Ovary (tissue), 9 donors: ENCODE data around the gene SETBP1. TPM values are rescaled to one million over a fixed set of nuclear protein-coding genes. Genes with fewer than 3 reads are reported as not detected.
A peak's percentile ranks its signal among the peaks of the same experiment; 100 is the strongest.

Experiments used
- DNase-seq, 5 donors: peaks; one replicate each; pipeline ENCODE4 v3.0.0-alpha.2; 2019 to 2020
- H3K27ac ChIP-seq, 2 donors: fragments of 200-600 bp; one replicate each; pipeline versions ENCODE4 v1.5.1 to v1.8.0; 2019 to 2022
- H3K27me3 ChIP-seq: fragments of 200-600 bp; one replicate; pipeline ENCODE4 v1.8.0; 2022
- H3K36me3 ChIP-seq: fragments of 200-600 bp; sonication (generic); one replicate; pipeline ENCODE4 v1.5.1; 2019
- H3K4me1 ChIP-seq: one replicate; pipeline ENCODE4 v1.8.1; 2013; ENCODE audit warnings: mild to moderate bottlenecking, moderate library complexity; ENCODE audit not compliant: insufficient read depth
- H3K4me3 ChIP-seq: fragments of 200-600 bp; sonication (generic); one replicate; pipeline ENCODE4 v1.5.1; 2017
- H3K9me3 ChIP-seq, 2 donors: fragments of 200-600 bp in 1 of 2; sonication (generic) in 1 of 2; one replicate each; pipeline versions ENCODE4 v1.5.1 to v1.8.1; 2013 to 2019; ENCODE audit warnings: mild to moderate bottlenecking in 1 of 2, moderate library complexity in 1 of 2
- EP300 ChIP-seq: sonication (generic); formaldehyde crosslinking; IDR thresholded peaks from one replicate; pipeline ENCODE4 v1.6.1; 2017; ENCODE audit warnings: antibody characterized with exemption
- POLR2A ChIP-seq: fragments of 450-650 bp; IDR thresholded peaks from one replicate; pipeline ENCODE4 v1.6.1; 2017; ENCODE audit warnings: antibody characterized with exemption, mild to moderate bottlenecking, moderate library complexity
- WGBS, 3 donors: extraction: QIAGEN DNeasy Blood & Tissue Kit in 1 of 3; methylation state at CpG; one replicate each; pipeline versions ENCODE4 v1.1.5 to v1.1.7; 2013 to 2017; 5-methylcytosine and 5-hydroxymethylcytosine counted together
- intact Hi-C, 4 donors: fragments of 100-400 bp; cut with DNase I; formaldehyde crosslinking; loops; one replicate each; pipeline versions ENCODE4 v1.11.0 to v1.15.1; 2022 to 2023
- polyA plus RNA-seq, 2 donors: library from polyadenylated mRNA; stranded (reverse); fragments of 200-250 nt in 1 of 2; fragments of 350-450 nt in 1 of 2; fragmentation: Illumina TruSeq in 1 of 2; extraction: RNeasy Lipid Tissue Mini Kit (QIAGEN cat#74804) in 1 of 2; gene quantifications; one replicate each; pipeline ENCODE4 v1.2.3, GENCODE V29; 2013 to 2014
- total RNA-seq, 7 donors: library from RNA; depleted of rRNA in 2 of 7; stranded (reverse); fragments of >200 nt in 2 of 7; fragmentation: NEBNext Ultra II Directional in 3 of 7; extraction: Animal tissue kit (Norgen Biotek cat#: 25700) in 3 of 7; gene quantifications; one replicate each; pipeline versions ENCODE4 v1.1.0 to v1.2.4, GENCODE V29; 2016 to 2023
- TF ChIP-seq, protein P1 (sequence below), 3 donors: fragments of 450-650 bp in 2 of 3; fragments of 200-600 bp in 1 of 3; IDR thresholded peaks; one replicate each; pipeline versions ENCODE4 v1.5.1 to v1.8.0; 2016 to 2022; ENCODE audit warnings: antibody characterized with exemption in 3 of 3, mild to moderate bottlenecking in 1 of 3
- donor health status: DM: no; HTN: no; CAD: no; lungs with moderate emphysema.
- donor health status: DM: no; HTN: no; CAD: no.
- donor health status: Bipolar disorder and iron deficiency.
- donor health status: DM: yes; HTN: yes; CAD: no.
- donor health status: DM: no; HTN: no; CAD: no.
- donor health status: DM: yes; HTN: yes; CAD: no.

The SETBP1 gene
- total and polyA plus RNA-seq, 9 donors = 7.8 to 53.7 (median 28.4) TPM

DNA sequence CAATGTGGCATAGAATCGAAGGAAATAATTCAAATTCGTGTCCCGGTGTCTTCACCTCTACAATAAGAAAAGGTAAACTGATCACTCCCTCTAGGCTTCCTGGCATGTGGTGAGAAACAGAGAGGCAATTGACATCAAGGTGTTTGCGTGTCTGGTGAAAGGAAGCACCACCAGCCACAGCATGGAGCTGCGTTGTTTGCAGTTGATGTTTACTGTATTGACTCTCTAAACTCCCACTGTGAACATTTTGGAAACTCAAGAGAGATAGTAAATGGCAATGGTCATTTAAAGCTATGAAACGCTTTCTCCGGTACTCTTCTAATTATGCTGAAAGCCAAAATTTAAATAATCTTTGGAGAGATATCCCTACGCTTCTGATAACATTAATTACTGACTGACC is 82.6 kb downstream of the SETBP1 start:
- peaks cover 10% of the 10 kb centered on the region for H3K4me1 ChIP-seq
- H3K27me3 ChIP-seq = no peaks in the 10 kb centered on the region
- TF ChIP-seq POLR2A (no peak), EP300 (no peak)
- TF ChIP-seq, protein P1, sequence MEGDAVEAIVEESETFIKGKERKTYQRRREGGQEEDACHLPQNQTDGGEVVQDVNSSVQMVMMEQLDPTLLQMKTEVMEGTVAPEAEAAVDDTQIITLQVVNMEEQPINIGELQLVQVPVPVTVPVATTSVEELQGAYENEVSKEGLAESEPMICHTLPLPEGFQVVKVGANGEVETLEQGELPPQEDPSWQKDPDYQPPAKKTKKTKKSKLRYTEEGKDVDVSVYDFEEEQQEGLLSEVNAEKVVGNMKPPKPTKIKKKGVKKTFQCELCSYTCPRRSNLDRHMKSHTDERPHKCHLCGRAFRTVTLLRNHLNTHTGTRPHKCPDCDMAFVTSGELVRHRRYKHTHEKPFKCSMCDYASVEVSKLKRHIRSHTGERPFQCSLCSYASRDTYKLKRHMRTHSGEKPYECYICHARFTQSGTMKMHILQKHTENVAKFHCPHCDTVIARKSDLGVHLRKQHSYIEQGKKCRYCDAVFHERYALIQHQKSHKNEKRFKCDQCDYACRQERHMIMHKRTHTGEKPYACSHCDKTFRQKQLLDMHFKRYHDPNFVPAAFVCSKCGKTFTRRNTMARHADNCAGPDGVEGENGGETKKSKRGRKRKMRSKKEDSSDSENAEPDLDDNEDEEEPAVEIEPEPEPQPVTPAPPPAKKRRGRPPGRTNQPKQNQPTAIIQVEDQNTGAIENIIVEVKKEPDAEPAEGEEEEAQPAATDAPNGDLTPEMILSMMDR (IDR thresholded peaks at IDR 0.05) = no peak
- H3K27ac ChIP-seq = no peak overlapping the region
- DNase-seq = no peak
- H3K36me3 ChIP-seq = no peaks in the 10 kb centered on the region
- 94 to 96% (median 96%) methylated on average over 8 of the region's 8 CpGs for whole genome bisulfite sequencing, 3 donors
- no peaks in the 10 kb centered on the region for H3K9me3 ChIP-seq
- intact Hi-C loops = no loop called here
- H3K4me3 ChIP-seq = no peak overlapping the region

GRCh38 chr18:44764863-44765262 is 84.2 kb downstream of the SETBP1 start:
- intact Hi-C loops = loop anchor here in 1 of 4 donors (2.0 kb wide), 1 partner anchor 18 kb away; no protein-coding TSS in a partner anchor
- WGBS, 3 donors = 52 to 85% (median 83%) methylated on average over 3 of the region's 3 CpGs
- no peaks in the 10 kb centered on the region for H3K9me3 ChIP-seq
- no peaks in the 10 kb centered on the region for H3K36me3 ChIP-seq
- H3K4me3 ChIP-seq = no peak overlapping the region
- no peak for DNase-seq
- no peak for TF ChIP-seq EP300
- TF ChIP-seq, protein P1 (IDR thresholded peaks at IDR 0.05) = no peak
- no peak for TF ChIP-seq POLR2A
- peak overlapping the region in 1 of 2 donors; percentile 32 for H3K27ac ChIP-seq
- no peaks in the 10 kb centered on the region for H3K27me3 ChIP-seq
- peaks cover 12% of the 10 kb centered on the region for H3K4me1 ChIP-seq

DNA sequence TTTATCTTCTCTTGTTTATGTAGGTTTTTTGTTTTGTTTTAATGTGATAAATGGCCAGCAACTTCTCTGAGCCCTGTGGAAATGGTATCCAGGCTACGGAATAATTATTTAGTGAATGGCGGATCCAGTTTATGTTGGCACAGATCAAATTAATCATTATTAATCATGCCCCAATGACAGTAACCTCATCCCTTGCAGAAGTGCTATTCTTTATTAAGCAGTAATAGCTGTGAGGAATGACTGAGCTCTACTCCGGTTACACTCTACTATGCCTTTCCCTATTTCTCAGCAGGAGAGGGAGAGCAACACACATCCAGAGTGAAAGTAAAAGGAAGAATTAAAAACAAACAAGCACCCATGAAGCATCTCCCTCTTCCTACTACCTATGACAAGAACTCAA is 84.8 kb downstream of the SETBP1 start:
- Histone ChIP-seq H3K9me3 (no peaks in the 10 kb centered on the region), H3K4me1 (peaks cover 14% of the 10 kb centered on the region), H3K27me3 (no peaks in the 10 kb centered on the region), H3K36me3 (no peaks in the 10 kb centered on the region), H3K4me3 (no peak overlapping the region), H3K27ac (peak overlapping the region in 1 of 2 donors; percentile 32)
- intact Hi-C loops = loop anchor here in 1 of 4 donors (2.0 kb wide), 1 partner anchor 19 kb away; no protein-coding TSS in a partner anchor
- WGBS, 3 donors = 10 to 43% (median 32%) methylated on average over 3 of the region's 3 CpGs
- DNase-seq = no peak
- TF ChIP-seq POLR2A (no peak), EP300 (no peak)
- TF ChIP-seq, protein P1 (IDR thresholded peaks at IDR 0.05) = no peak

GRCh38 chr18:44766450-44766849 is 85.8 kb downstream of the SETBP1 start:
- TF ChIP-seq, protein P1 (IDR thresholded peaks at IDR 0.05) = no peak
- TF ChIP-seq EP300 = no peak
- TF ChIP-seq POLR2A = no peak
- no peak overlapping the region for H3K4me3 ChIP-seq
- intact Hi-C loops = no loop called here
- H3K4me1 ChIP-seq = peaks cover 17% of the 10 kb centered on the region
- no peak overlapping the region for H3K27ac ChIP-seq
- 90 to 96% (median 93%) methylated on average over 2 of the region's 2 CpGs for WGBS, 3 donors
- H3K36me3 ChIP-seq = no peaks in the 10 kb centered on the region
- no peak for DNase-seq
- H3K9me3 ChIP-seq = no peaks in the 10 kb centered on the region
- H3K27me3 ChIP-seq = no peaks in the 10 kb centered on the region
